ENCODE measurements around the gene MAVS.

GRCh38 chr20:3798908-3799248, 47.8 kb upstream of the MAVS start:
- TF ChIP-seq POLR2AphosphoS5 (IDR thresholded peaks at IDR 0.05; ENCODE audit: low read depth, low read length), result no peak
- TF ChIP-seq CTCF (IDR thresholded peaks at IDR 0.05), result no peak
- no peak for TF ChIP-seq REST (IDR thresholded peaks at IDR 0.05; ENCODE audit: insufficient read depth in 1 of 2, low read depth in 2 of 2, low read length in 1 of 2)
- no peak for TF ChIP-seq TCF7L2 (IDR thresholded peaks at IDR 0.05; ENCODE audit: low read depth, low read length)

Measured in Panc1 (cell line).